Measurements from ENCODE around the gene FEM1B. TPM values are rescaled to one million over a fixed set of nuclear protein-coding genes. Genes with fewer than 3 reads are reported as not detected.

The FEM1B gene
- total and polyA plus RNA-seq, 8 donors: 8.2 to 92.0 (median 24.4) TPM

DNA sequence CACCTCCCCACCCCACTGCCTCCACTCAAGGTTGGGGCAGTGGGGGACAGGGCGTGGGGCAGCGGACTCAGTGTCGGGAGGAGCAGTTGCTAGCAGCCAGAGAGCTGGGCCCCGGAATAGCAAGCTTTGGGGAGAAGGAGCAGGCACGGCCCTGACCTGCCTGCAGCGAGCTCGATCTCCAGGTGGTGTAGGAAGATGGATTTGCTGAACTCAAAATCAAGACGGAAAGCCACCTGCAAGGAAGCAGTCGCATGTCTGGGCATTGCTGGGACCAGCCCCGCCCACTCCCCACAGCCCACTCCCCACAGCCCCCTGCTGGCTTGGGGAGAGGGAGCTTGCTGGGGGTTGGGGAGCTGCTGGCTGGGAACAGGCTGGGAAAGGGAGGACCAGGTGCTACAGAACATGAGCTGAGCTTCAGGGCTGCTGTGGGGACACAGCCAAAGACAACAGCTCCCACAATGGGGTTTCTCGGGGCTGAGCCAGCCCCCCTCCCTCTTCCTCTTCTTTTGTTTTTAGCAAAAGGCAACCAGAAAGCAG lies 38.0 kb downstream of the FEM1B start:
- intact Hi-C loops (cut with DNase I; ENCODE audit: low total_unique reads): no loop called here
- Histone ChIP-seq H3K4me1 (peaks cover 0 to 3% (median 2%) of the 10 kb centered on the region in 4 donors), H3K9me3 (no peaks in the 10 kb centered on the region), H3K4me3 (no peak overlapping the region), H3K36me3 (no peaks in the 10 kb centered on the region), H3K27me3 (peaks cover 0 to 8% (median 0%) of the 10 kb centered on the region in 3 donors), H3K27ac (no peak overlapping the region)
- no peak for TF ChIP-seq POLR2A (IDR thresholded peaks at IDR 0.05)
- no peak for TF ChIP-seq EP300 (IDR thresholded peaks at IDR 0.05)
- TF ChIP-seq POLR2AphosphoS5 (IDR thresholded peaks at IDR 0.05): no peak
- TF ChIP-seq, protein P1, sequence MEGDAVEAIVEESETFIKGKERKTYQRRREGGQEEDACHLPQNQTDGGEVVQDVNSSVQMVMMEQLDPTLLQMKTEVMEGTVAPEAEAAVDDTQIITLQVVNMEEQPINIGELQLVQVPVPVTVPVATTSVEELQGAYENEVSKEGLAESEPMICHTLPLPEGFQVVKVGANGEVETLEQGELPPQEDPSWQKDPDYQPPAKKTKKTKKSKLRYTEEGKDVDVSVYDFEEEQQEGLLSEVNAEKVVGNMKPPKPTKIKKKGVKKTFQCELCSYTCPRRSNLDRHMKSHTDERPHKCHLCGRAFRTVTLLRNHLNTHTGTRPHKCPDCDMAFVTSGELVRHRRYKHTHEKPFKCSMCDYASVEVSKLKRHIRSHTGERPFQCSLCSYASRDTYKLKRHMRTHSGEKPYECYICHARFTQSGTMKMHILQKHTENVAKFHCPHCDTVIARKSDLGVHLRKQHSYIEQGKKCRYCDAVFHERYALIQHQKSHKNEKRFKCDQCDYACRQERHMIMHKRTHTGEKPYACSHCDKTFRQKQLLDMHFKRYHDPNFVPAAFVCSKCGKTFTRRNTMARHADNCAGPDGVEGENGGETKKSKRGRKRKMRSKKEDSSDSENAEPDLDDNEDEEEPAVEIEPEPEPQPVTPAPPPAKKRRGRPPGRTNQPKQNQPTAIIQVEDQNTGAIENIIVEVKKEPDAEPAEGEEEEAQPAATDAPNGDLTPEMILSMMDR (IDR thresholded peaks at IDR 0.05): no peak
- 49 to 72% (median 57%) methylated on average over 10 to 11 of the region's 11 CpGs for WGBS, 5 donors
- DNase-seq: peak in 1 of 2 donors; percentile 13

DNA sequence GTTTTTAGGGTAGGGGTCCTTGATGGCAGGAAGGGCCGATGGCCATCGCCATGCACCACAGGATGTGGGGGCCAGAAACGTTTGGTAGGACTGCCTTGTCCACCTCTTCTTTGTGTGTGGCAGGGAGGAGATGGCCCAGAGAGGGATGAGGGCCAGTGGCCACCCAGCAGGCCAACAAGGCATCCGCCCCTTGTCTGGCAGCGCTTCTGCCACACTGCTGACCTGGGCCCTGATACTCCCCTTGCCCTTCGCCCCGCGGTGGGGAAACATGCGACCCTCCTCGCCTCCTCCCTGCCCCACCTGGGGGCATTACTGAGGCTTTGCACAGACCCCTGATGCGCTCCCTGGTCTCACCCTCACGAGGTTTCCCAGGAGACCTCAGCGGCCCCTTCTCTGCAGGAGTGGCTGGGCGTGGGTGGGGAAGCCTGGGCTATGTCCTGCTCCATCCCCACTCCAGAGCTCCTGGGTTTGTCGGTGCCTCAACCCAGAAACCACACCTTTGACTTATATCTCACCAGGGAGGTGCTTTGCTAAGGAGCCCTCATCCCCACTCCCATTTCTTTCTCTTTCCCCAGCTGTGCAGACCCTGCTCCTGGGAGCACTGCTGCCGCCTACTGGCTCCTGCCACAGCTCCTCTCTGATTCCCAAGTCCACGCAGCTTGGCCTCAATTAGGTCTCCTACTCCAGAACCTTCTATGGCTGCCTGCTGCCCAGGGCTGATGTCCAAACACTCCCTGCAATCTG lies 38.7 kb downstream of the FEM1B start:
- TF ChIP-seq POLR2A (IDR thresholded peaks at IDR 0.05): no peak
- TF ChIP-seq, protein P1 (IDR thresholded peaks at IDR 0.05): no peak
- no peak for TF ChIP-seq POLR2AphosphoS5 (IDR thresholded peaks at IDR 0.05)
- TF ChIP-seq EP300 (IDR thresholded peaks at IDR 0.05): no peak
- Histone ChIP-seq H3K27me3 (peaks cover 0 to 8% (median 0%) of the 10 kb centered on the region in 3 donors), H3K9me3 (no peaks in the 10 kb centered on the region), H3K27ac (no peak overlapping the region), H3K4me3 (no peak overlapping the region), H3K4me1 (no peaks in the 10 kb centered on the region), H3K36me3 (no peaks in the 10 kb centered on the region)
- WGBS, 5 donors: 63 to 72% (median 66%) methylated on average over 13 to 17 of the region's 17 CpGs
- intact Hi-C loops (cut with DNase I; ENCODE audit: low total_unique reads): no loop called here
- peak; percentile 26 to 44 for DNase-seq

DNA sequence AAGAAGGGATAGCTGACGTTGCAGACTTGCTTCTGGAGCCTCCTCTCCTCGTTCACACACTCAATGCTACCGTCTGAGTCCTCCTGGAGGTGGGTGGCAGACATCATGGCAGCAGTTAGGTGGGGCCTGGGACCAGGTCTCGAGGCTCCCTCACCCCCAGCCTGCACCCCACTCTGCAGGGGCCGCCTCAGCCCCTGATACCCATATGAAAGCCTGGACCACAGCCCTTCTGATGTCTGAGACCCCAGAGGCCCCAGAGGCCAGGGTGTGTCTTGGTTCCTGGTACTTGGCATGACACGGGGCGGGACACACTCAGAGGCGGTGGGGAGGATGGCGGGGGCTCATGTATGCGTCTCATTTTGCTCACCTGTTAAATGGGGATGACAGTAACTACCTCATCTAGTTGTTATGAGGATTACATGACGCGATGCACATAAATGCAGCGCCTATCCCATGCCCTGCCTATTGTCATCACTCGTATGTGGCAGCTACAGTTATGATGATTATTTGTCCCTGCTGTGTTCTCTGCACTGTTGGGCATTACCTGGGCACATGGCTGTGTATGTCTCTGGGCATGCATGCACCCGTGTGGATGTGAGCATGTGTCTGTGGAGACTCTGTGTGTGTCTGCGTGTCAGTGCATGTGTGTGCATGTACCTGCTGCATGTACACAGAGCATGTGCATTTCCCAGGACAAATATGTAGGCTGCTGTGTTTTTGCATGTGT lies 39.9 kb downstream of the FEM1B start:
- intact Hi-C loops (cut with DNase I; ENCODE audit: low total_unique reads): no loop called here
- DNase-seq: no peak

More for the DNA sequence above, 39.9 kb downstream of the FEM1B start:
- no peak overlapping the region for H3K27ac ChIP-seq
- no peaks in the 10 kb centered on the region for H3K36me3 ChIP-seq
- WGBS, 5 donors: 78 to 88% (median 80%) methylated on average over 16 of the region's 16 CpGs
- peaks cover 0 to 8% (median 0%) of the 10 kb centered on the region in 3 donors for H3K27me3 ChIP-seq
- no peaks in the 10 kb centered on the region for H3K4me1 ChIP-seq
- TF ChIP-seq EP300 (IDR thresholded peaks at IDR 0.05) (no peak), POLR2AphosphoS5 (IDR thresholded peaks at IDR 0.05) (no peak), POLR2A (IDR thresholded peaks at IDR 0.05) (no peak)
- TF ChIP-seq, protein P1 (IDR thresholded peaks at IDR 0.05): no peak
- no peak overlapping the region for H3K4me3 ChIP-seq
- no peaks in the 10 kb centered on the region for H3K9me3 ChIP-seq

Data from stomach (tissue), 9 donors.